Right atrium auricular region (tissue), 2 donors: Measurements from ENCODE around the gene KLF3. TPM values are rescaled to one million over a fixed set of nuclear protein-coding genes. Genes with fewer than 3 reads are reported as not detected.

Experiments
- DNase-seq: peaks from one replicate; pipeline ENCODE4 v3.0.0-alpha.2; 2019; ENCODE audit warnings: low spot score
- H3K27ac ChIP-seq, 2 donors: fragments of 200-600 bp; sonication (generic); 1 replicate in 1 of 2; 2 replicates in 1 of 2; pipeline ENCODE4 v1.5.1; 2016 to 2019
- H3K27me3 ChIP-seq, 2 donors: fragments of 200-600 bp; sonication (generic); one replicate each; pipeline versions ENCODE4 v1.5.1 to v1.6.0; 2017 to 2019
- H3K36me3 ChIP-seq: fragments of 200-600 bp; sonication (generic); one replicate; pipeline ENCODE4 v1.5.1; 2016
- H3K4me1 ChIP-seq, 2 donors: fragments of 200-600 bp; sonication (generic); one replicate each; pipeline versions ENCODE4 v1.5.1 to v1.6.0; 2017 to 2019
- H3K4me3 ChIP-seq, 2 donors: fragments of 200-600 bp; sonication (generic); 1 replicate in 1 of 2; 2 replicates in 1 of 2; pipeline ENCODE4 v1.5.1; 2017 to 2019; ENCODE audit warnings: mild to moderate bottlenecking in 1 of 2, moderate library complexity in 1 of 2
- H3K9me3 ChIP-seq, 2 donors: fragments of 200-600 bp; sonication (generic); one replicate each; pipeline ENCODE4 v1.5.1; 2019
- total RNA-seq, 2 donors: library from RNA; depleted of rRNA; stranded (reverse); fragments of >200 nt; gene quantifications; one replicate each; pipeline ENCODE4 v1.1.0, GENCODE V29; 2016
- TF ChIP-seq, protein P1 (sequence below), 2 donors: fragments of 200-600 bp; sonication (generic); IDR thresholded peaks; one replicate each; pipeline ENCODE4 v1.5.1; 2019; ENCODE audit warnings: antibody characterized with exemption in 2 of 2

The KLF3 gene
- total RNA-seq, 2 donors from 2014 or later, result 22.6 to 28.8 TPM

DNA sequence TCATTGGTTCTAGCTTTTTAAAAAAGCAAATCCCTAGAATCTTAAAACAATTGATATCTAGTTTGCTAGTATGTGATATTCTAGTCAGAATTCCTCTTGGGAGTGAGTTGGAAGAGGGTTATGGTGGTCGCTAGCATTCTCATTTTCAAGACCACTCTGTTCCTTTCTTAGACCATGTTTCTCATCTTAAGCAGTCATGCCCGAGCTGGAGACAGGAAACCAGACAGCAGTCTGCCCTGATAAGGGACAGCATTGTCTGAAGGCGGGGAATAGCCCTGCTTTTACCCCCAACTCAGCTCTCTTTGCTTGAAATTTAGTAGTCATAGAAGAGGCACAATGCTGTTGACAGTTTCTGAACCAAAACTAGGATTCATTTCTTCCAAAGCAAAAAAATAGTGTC lies 5.2 kb downstream of the KLF3 start:
- Histone ChIP-seq H3K27ac (peak overlapping the region; percentile 98 to 99), H3K36me3 (no peaks in the 10 kb centered on the region), H3K27me3 (no peaks in the 10 kb centered on the region), H3K4me1 (peaks cover 0 to 82% of the 10 kb centered on the region in 2 donors), H3K4me3 (peak overlapping the region in 1 of 2 donors; percentile 12), H3K9me3 (no peaks in the 10 kb centered on the region)
- TF ChIP-seq, protein P1, sequence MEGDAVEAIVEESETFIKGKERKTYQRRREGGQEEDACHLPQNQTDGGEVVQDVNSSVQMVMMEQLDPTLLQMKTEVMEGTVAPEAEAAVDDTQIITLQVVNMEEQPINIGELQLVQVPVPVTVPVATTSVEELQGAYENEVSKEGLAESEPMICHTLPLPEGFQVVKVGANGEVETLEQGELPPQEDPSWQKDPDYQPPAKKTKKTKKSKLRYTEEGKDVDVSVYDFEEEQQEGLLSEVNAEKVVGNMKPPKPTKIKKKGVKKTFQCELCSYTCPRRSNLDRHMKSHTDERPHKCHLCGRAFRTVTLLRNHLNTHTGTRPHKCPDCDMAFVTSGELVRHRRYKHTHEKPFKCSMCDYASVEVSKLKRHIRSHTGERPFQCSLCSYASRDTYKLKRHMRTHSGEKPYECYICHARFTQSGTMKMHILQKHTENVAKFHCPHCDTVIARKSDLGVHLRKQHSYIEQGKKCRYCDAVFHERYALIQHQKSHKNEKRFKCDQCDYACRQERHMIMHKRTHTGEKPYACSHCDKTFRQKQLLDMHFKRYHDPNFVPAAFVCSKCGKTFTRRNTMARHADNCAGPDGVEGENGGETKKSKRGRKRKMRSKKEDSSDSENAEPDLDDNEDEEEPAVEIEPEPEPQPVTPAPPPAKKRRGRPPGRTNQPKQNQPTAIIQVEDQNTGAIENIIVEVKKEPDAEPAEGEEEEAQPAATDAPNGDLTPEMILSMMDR (IDR thresholded peaks at IDR 0.05), result no peak
- no peak for DNase-seq

DNA sequence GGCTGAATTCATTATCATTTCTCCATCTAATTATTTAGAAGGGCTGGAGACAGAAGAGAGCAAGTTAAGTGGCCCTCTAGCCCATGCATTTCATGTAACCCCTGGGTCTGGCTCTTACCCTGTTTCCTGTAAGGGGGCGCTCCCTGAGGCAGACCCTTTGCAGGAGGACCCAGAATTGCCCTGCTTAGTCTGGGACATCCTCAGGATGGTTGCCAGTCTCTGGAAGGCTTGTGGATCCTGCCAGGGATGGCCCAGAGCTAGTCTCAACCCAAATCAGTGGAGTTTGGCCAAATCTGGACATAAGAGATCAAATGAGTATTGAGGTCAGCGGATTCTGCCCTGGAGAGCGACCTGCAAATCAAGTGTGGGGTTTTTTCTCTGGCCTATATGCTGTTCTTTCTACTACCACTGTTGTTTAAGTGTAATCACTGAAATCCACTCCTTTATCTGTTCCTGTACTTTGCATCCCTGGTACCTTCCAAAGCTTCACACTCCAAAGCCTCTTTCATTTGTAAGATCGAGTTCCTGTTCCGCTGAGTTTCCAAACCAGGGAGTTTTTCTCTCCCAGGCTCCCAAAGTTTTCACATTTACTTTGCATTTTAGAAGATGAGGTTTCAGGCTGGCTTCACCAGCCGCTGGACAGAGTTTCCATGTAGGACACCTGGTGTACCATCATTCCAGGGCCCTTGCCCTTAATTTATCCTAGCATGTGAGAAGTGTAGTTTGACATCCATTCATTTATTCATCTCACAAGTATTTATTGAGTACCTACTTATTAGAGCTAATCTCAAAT lies 6.3 kb downstream of the KLF3 start:
- Histone ChIP-seq H3K27me3 (no peaks in the 10 kb centered on the region), H3K4me3 (peak overlapping the region in 1 of 2 donors; percentile 12), H3K27ac (peak overlapping the region; percentile 83 to 99), H3K36me3 (no peaks in the 10 kb centered on the region), H3K9me3 (no peaks in the 10 kb centered on the region), H3K4me1 (peaks cover 0 to 93% of the 10 kb centered on the region in 2 donors)
- no peak for DNase-seq
- TF ChIP-seq, protein P1 (IDR thresholded peaks at IDR 0.05), result no peak

DNA sequence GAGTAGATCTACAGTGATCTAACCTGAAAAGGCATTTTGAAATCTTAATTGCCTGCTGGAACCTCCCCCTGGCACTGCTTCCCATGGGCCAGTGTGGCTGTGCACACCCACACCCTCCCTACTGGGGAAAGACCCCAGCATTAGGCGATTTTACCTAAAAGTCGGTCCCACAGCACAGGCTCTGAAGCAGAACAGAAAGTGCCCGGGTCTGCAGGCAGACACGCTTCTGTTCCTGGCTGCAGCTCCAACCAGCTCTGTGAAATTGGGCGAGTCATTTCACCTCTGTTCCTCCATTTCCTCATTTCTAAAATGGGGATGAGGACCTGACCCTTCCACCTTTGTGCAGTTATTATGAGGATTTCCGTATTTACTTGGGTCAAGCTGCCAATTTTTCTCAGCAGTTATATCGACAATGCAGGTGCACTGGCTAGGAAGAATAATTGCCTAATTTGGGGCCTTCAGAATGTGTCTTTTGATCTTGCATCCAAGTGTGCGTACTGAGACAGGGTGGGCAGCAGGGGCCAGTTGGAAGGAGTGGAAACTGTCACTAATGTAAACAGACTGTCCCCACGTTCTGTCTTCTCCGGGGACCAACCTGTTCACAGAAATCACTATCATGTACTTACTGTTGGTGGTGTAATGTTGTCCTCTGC lies 7.1 kb downstream of the KLF3 start:
- H3K4me1 ChIP-seq, result peaks cover 0 to 95% of the 10 kb centered on the region in 2 donors
- no peaks in the 10 kb centered on the region for H3K27me3 ChIP-seq
- H3K4me3 ChIP-seq, result peak overlapping the region in 1 of 2 donors; percentile 12
- DNase-seq, result no peak
- peak overlapping the region; percentile 83 to 99 for H3K27ac ChIP-seq
- H3K36me3 ChIP-seq, result no peaks in the 10 kb centered on the region
- H3K9me3 ChIP-seq, result no peaks in the 10 kb centered on the region
- TF ChIP-seq, protein P1 (IDR thresholded peaks at IDR 0.05), result no peak

DNA sequence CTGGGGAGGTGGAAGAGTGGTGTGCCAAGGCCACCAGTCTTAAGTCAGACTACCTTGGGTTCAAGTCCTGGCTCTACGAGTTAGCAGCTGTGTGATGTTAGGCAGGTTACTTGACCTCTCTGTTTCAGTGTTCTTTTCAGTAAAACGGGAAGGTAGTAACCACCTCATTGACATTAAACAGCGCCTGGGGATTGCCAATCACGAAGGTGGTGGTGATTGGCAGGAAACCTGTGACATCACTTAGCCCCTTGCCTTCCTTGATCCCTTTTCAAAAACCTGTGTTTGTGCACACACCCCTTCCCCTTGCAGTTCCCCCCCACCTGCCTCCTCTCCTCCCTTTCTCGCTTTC lies 7.6 kb downstream of the KLF3 start:
- Histone ChIP-seq H3K9me3 (no peaks in the 10 kb centered on the region), H3K36me3 (no peaks in the 10 kb centered on the region), H3K27ac (peak overlapping the region; percentile 83 to 99), H3K4me1 (peaks cover 0 to 95% of the 10 kb centered on the region in 2 donors), H3K27me3 (no peaks in the 10 kb centered on the region), H3K4me3 (no peak overlapping the region)
- TF ChIP-seq, protein P1 (IDR thresholded peaks at IDR 0.05), result no peak
- no peak for DNase-seq

DNA sequence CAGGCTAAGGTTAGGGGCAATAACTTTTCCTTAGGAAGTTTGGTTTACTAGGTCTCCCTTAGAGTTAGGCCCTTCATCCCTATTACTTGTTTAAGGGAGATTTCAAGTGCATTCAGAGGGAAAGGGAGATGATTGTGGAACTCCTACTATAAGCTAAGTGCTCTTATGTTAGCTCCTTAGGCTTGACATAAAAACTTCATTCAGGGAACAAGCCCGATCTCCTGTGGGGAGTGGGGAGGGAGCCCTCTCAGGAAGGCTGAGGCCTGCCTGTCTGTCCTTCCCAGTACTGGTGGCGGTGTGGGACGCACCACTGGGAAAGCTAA lies 8.0 kb downstream of the KLF3 start:
- H3K9me3 ChIP-seq, result no peaks in the 10 kb centered on the region
- no peaks in the 10 kb centered on the region for H3K27me3 ChIP-seq
- H3K27ac ChIP-seq, result peak overlapping the region; percentile 83 to 99
- peaks cover 0 to 95% of the 10 kb centered on the region in 2 donors for H3K4me1 ChIP-seq
- no peaks in the 10 kb centered on the region for H3K36me3 ChIP-seq
- TF ChIP-seq, protein P1 (IDR thresholded peaks at IDR 0.05), result no peak
- no peak for DNase-seq
- H3K4me3 ChIP-seq, result peak overlapping the region in 1 of 2 donors; percentile 12
